NCI-H2196 treated with DMSO at 0.1 percent for 48 hours (cell line): ENCODE data around the gene DNLZ.

Source experiments
- DNase-seq: peaks from one replicate; lab custom pipeline; 2025; ENCODE audit not compliant: unreplicated experiment; lab: John Stamatoyannopoulos, UW

DNLZ gene

DNA sequence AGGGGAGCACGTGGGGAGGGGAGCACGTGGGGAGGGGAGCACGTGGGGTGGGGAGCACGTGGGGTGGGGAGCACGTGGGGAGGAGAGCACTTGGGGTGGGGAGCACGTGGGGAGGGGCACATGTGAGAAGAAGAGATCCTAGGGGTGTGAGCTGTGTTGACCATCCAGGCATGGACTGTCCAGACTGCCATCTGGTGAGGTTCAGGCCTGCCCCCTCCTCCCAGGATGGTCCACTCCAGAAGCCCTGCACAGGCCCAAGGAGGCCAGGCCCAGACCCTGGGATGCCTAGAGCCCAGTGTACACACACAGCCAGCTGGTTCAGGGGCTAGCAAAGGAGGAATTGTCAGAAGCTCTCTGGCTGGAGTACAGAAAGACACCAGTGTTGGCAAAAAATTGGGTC, 34.1 kb upstream of the DNLZ start:
- DNase-seq = no peak

DNA sequence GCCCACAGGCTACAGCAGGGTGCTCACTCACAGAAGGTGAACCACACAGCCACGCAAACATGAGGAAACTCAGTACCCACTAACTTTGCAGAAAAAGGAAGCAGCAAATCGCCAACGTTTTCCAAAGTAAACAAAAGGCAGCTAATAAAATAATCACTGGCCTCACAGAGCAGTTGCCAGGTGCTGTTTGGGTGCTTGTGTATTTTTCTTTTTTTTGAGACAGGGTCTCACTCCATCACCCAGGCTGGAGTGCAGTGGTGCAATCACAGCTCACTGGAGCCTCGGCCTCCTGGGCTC, 32.6 kb upstream of the DNLZ start:
- no peak for DNase-seq

DNA sequence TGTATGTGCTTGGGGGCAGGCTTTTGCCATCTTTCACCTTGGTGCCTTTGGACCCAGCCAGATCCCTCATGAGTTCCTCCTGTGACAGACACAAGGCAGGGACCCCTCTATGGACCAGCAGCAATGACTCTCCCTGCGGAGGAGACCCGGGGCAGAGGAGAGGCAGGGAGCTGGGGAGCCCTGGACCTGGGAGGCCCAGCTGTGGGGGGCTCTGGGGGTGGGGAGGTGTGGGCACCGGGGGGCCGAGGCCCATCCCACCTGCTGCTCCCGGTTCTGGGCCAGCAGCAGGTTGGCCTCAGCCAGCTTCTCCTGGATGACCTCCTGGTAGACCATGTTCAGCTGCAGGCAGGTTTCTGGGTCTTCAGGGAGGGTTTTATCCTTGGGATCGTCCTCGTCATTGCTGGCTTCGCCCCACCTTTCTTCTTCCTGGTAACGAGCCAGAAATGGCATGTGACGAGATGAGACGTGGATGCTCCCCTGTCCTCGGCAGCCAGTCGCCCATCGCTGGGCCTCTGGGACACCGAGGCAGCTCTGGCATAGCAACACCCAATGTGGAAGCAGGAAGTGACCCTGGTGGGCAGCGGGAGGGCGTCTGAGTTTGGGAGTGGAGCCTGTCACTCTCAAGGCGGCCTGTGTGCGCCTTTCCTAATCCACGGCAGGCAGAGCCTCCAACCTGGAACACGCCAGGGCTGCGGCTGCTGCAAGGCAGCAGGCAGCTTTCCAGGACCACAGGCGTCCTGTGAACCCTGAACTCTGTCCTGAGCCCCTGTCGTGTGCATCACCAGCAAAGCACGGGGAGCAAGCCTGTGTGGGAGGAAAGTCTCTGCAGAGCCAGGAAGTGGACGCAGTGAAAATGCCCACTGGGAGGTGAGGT, 32.0 kb upstream of the DNLZ start:
- DNase-seq = no peak

DNA sequence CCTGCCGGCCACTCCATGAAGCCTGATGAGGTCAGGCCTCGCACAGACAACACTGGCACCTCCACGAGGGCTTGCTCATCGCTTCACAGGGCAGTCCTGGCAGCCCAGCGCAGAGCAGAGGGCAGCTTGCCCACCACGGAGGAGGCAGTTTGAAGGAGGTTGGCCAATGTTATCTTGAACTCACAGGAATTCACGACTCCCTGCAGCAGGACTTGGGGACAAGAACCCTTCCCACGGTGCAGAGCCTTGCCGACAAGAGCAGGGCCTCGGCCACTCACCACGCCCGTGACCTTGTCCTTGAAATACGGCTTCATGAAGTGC, 31.4 kb upstream of the DNLZ start:
- DNase-seq = no peak

DNA sequence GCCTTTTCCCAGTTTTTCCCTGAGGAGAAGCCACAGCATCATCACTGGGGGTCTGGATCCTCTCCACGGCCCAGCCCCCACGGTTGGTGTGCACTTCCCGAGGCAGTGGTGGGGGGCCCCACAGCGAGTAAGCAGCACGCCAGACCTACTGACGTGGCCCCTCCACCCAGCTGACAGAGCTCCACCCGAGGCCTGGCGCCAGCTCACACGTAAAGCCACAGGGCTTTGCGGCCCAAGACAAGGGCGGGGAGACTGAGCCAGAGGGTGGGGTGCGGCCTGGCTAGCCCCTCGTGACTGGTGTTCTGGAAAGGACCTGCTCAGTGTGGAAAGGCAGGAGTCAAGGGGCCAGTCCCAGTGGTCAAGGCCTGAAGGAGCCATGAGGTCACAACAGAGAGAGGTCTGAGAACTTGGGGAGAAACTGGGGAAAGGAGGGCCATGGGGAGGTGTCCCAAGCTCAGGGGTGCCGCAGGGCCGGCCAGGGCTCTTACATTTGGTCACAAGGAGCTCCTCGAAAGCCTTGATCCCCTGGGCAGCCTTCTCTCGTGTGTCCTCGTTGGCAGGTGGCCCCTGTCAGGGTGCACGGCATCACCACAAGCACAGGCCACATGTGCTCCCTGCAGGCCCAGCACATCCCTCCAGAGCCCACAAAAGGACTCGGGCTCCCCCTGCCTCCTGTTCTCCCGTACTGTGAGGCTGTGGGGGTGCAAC, 30.9 kb upstream of the DNLZ start:
- DNase-seq = no peak

DNA sequence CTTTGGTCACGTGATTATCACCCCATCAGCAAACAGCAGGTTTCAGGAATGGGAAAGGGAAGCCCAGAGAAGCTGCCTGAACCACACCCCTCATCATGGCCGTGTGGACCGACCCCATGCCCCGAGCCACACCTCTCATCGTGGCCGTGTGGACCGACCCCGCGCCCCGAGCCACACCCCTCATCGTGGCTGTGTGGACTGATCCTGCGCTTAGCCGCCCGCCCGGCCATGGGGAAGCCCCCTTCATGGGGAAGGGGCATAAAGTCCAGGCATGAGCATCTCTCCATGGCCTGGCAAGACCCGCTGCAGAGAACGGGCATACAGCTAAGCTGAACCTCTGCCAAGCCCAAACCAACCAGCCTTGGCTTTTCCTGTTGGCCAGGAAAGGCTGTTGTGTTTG, 30.0 kb upstream of the DNLZ start:
- DNase-seq = no peak

DNA sequence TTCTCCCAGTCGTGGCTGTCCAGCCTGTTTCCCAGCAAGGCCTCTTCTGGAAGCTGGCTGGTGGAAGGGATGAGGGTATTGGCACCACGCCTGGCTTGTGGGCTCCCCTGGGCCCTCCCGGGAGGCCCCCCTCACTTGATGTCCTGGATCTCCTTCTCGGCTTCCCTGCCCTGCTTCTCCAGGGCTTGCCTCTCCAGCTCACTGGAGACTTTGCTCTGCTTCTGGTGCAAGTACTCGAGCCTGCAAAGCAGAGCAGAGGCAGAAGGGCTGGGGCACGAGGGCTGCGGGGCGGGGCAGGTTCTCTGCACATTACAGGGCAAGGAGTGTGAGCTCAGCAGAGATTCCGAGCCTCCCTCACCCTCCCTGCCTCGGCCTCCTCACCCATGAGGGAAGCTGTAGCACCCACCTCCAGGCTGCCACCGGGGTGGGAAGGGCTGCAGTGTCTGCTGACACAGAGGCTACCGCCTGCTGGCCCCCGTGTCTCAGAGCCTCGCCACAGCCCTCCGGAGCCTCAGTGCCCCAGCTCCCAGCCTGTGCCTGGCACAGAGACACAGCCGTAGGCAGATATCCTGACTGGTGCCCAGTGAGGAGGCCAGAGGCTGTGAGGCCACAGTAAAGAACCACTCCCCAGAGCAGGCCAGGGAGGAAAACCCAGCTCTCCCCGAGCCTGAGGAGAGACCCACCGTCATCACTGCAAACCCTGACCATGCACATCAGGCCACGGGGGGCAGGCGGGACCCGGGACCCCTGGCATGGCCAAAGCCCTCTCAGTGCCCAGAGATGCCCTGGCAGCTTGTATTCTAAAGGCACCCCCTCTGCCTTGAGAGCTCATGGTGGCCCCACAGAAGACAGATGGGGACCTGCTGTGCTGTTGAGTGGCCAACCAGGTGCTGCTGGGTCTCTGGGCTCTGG, 29.2 kb upstream of the DNLZ start:
- DNase-seq = no peak

DNA sequence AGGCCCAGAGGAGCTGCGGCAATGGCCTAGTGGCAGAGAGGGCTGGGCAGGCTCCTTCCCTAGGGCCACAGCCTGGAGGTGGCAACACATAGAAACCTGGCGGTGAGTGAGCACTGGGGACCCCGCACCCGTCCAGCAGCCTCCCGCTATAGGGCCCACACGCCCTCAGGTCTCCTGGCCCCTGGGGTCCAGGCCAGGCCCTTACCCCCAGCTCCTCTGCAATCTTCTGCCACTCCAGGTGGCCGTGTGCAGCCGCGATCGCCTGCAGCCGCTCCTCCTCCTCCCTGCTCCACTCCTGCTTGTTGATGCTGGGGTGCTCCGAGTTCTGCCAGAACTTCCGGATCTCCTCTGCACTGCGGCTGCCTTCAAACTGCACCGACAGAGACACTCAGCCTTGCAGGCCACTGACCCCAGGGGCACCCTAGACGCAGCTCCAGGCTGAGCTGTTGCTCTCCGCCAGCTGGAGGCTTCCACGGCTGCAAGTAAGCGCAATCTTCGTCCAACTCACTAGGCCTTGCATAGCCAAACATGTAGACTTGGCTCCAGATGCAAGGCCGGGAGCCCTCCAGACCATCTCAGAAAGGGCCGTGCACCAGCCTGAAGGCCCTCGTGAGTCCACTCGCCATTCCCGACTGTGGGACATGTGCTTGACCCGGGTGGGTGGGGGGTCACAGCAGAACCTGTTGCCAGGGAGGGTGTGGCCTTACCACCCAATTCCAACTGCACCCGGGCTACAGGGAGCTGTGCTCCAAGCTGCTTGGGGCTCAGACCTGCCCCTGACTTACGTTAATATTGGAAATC, 28.4 kb upstream of the DNLZ start:
- DNase-seq = no peak

DNA sequence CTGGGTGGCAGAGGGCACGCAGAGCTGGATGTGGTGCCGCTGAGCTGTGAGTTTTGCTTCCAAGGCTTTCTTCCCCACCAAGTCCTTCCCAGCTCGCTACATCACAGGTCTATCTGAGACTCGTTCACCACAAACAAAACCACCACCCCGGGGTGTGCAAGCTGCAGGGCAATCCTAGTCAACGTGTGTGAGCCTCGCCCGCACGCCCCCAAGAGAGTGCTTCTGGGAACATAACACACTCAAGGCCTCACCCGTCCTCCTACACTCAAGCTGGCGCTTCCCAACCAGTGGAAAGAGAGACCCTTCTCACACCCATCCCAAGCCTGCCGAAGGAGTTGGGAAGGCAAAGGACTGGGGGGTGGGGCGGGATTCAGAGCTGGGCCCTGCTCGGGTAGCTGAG, 25.9 kb upstream of the DNLZ start:
- DNase-seq = no peak

DNA sequence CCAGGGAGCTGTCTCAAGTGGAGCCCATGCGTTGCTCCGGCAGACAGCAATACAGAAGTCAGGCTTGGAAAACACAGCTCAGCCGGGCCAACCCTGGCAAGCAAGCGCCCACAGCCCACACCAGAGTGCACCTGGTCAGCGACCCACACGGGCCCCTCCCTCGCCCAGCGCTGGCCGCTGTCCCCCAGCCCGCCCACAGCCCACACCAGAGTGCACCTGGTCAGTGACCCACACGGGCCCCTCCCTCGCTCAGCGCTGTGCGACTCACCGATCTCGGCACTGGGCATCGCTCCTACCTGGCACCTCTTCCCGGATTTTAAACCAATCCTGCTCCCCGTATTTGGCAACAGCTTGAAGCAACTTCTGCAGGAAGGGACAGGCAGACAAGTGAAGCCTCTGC, 23.7 kb upstream of the DNLZ start:
- DNase-seq = no peak

DNA sequence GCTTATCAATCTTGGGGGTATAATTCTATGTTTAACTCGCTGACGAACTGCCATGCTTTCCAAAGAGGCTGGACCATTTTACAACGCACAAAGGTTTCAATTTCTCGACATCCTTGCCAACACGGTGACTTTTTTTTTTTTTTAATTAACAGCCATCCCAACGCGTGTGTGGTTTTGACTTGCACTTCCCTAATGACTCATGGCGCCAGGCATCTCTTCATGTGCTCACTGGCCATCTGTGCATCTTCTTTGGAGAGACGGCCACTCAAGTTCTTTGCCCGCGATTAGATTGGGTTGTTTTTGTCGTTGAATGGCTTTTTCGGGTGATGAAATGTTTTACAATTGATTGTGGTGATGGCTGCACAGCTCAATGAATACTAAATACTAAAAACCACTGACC, 22.5 kb upstream of the DNLZ start:
- DNase-seq = no peak

DNA sequence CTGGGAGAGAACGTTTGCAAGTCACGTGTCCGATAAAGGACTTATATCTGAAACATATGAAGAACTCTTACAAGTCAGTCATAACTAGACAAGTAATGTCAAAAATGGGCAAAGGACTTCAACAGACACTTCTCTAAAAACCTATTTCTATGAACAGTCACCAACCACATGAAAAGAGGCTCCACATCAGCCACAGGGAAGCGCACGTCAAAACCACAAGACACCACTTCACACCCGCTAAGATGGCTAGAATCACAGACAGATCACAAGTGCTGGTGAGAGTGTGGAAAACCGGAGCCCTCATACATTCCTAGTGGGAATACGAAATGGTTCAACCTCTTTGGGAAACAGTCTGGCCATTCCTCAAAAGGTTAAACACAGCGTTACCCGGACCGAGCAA, 21.5 kb upstream of the DNLZ start:
- DNase-seq = no peak

DNA sequence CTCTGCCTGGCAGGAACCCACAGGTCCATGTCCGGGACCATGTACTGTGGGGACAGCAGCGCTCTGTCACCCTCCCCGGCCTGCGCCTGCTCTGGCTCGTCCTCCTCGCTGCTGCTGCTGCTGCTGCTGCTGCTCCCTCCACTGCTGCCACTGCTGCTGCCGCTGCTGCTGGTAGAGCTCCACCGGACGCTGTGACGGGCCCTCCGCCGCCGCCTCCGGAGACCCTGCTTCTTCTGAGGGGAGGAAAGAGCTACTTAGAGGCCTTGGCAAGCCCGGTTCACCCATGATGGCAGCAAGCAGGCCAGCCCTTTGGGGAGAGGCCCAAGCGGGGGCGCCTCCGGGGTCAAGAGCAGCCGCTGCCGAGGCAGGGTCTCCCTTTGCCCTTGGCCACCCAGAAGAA, 19.9 kb upstream of the DNLZ start:
- DNase-seq = no peak

DNA sequence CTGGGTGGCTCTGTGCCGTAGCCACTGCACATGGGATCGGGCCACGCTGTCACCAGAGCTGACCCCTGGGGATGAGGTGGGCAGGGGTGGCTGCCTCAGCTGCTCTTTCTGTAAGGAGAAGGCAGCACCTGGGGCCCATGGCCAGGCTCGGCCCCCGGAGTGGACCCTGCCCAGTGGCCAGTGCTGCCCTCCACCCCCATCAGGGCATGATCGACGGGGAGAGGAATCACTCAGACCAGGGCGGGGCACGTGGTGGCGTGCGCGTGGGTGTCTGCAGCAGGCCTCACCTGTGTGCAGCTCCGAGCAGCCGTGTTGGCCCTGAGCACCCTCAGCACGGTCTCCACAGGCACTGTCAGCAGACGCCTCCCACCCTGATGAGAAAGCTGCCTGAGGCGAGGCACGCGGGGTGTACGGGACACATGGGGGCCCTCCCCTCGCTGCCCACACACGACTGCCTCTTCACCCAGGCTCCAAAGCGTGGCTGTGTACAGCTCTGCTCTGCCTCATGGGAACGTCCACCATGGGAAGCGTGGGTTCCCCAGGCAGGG, 18.5 kb upstream of the DNLZ start:
- DNase-seq = no peak

DNA sequence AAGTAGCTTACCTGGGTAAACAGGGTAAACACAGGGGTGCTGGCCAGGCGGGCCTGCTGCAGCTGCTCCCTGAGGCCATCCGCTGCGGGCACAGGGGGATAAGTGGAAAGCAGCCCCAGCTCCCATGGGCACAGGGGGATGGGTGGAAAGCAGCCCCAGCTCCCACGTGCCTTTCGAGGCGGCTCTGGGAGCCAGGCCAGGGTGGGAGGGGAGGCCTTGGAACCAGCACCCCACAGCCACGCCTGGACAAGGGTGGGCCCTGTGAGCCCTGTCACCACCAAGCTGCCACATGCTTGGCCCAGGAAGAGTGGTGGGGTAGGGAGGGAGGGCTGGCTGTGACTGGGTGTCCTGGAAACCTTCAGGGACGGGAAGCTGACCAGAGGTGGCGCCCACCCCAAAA, 17.8 kb upstream of the DNLZ start:
- DNase-seq = no peak

DNA sequence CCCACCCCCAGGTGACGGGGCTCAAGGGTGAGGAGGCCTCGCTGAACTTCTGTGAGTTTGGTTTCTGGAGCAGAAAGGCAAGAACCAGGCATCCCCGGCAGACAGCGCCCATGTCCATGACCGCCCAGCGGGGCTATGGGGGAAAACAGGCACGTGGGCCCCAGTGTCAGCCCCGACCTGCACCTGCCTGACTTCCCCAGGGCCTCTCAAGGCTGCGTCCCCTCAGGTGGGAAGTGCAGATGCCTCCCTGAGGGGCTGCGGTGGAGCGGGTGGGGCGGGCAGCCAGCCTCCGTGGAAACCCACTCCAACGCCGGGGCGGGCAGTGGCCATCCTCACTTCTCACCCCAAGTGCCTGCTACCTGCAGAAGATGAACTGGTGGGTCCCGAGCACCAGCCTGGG, 16.8 kb upstream of the DNLZ start:
- no peak for DNase-seq

DNA sequence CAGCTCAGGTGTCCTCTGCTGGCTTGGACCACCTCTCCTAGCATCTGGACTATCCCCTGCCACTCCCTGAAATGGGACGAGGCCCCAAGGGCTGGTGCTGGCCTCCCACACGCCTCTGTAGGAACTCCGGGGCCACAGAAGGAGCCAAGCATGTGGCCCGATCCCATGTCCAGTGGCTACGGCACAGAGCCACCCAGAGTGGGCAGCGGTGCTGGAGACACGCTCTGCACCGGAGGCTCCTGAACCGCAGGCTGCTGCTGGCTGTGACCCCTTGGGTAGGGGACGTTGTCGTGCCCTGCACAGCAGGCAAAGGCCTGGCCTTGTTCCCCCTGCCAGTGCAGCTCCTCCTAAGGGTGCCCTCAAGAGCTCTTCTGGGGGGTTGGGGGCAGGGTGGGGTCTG, 16.3 kb upstream of the DNLZ start:
- no peak for DNase-seq

DNA sequence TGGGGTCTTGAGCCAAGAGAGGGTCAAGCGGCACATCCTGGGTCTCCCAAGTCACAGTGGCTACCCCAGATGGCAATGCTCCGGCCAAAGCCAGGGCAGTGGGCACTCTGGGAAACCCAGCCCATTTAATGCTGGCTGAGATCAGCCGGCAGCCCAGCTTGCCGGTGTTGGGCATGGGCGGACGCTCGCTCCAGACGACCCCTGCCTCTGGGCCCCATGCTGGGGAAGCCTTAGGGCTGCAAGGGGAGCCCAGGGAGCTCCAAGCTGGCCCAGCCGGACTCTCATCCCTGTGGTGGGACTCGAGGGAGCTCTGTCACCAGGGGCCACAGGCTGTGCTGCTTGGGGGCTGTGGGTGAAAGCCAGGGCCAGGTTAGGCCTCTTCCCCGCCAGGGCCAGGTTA, 15.9 kb upstream of the DNLZ start:
- DNase-seq = no peak

DNA sequence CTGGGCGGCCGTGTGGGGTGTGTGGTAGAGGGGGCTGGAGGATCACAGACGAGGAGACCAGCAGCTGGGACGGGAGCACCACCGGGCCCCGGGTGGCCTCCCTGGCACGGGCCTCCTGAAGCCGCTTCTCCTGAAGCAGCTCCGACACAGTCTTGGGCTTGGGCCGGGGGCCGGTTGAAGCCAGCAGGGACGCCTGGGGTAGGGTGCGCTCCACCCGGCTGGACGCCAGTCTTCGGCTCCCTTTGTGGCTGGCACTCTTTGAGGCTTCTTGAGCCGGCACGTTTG, 15.4 kb upstream of the DNLZ start:
- DNase-seq = no peak

DNA sequence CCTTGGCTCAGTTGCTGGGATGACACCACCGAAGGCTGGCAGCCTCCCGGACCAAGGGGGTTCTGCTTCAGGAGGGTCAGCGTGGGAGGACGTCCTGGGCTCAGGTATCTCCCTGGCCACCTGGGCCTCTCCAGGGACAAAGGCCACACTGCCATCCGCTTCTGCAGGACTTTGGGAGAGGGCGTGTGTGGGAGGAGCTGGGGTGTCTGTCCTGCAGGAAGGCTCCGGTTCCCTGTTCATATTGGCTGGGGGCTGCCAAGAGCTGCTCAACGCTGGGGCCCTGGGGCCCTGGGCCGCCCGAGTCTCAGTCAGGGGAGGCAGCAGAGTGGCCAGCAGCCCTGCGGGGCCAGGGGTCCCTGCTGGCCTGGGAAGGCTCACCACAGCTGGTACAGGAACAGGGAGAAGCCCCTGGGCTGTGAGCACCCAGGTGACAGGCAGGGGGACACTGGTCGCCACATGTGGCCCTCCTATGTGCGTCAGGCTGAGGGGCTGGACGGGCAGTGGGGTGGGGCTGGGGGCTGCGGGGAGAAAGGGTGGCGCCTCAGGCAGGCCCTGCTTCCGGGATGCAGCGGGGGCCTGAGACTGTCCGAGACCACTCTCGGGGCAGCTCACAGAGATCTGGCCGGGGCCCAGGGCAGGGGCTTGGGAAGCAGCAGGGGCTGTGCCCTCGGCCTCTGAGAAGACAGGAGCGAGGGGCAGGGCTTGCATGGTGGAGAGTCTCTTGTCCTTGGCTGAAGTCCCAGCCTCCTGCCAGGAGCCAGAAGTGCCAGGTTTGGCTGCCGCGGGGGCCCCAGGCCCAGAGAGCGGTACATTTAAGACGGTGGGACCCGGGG, 14.8 kb upstream of the DNLZ start:
- DNase-seq = no peak
